Amygdala (tissue), 56 donors: ENCODE data around the gene TBC1D5.
A peak's percentile ranks its signal among the peaks of the same experiment; 100 is the strongest.
"Not testable (repeated sequence)": the region's sequence is repeated elsewhere in the genome, so short reads cannot be mapped to it uniquely, and the experiment has no call there.

Experiments
- DNase-seq, 56 donors: peaks; one replicate each; lab custom pipeline; 2025; lab: John Stamatoyannopoulos, UW

Gene TBC1D5

GRCh38 chr3:17752436-17752835, 10.0 kb upstream of the TBC1D5 start:
- DNase-seq = no peak

GRCh38 chr3:17749705-17750293, 7.4 kb upstream of the TBC1D5 start:
- DNase-seq = no peak

DNA sequence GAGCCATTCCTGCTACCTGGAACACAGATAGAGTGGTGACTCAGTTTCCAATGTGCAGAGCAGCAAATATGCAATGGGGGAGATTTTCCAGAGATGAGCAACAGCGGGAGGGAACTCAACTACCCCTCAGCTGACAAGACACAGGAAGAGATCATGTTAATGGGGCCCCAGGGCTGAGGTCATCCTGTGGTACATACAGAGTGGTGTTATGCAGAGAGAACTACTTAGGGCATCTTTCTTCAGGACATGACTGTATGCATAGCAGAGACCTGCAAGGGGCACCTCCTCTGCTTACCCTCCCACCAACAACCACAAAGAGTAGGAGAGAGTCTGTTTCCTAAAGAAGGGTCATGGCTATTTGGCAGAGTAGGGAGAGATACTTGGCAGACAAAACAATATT, 6.8 kb upstream of the TBC1D5 start:
- no peak for DNase-seq

DNA sequence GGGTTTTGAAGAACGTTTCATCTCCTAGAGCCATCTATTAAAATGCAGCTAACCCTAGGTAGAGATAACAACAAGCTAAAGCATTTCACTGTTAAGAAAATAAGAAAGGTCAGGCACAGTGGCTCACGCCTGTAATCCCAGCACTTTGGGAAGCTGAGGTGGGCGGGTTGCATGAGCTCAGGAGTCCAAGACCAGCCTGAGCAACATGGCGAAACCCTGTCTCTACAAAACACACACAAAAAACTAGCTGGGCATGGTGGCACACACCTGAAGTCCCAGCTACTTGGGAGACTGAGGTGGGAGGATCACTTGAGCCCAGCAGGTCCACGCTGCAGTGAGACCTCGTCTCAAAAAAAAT, 5.4 kb upstream of the TBC1D5 start:
- DNase-seq = no peak

GRCh38 chr3:17747174-17747889, 4.9 kb upstream of the TBC1D5 start:
- DNase-seq = peak in 2 of 56 donors; percentile 4 to 11

DNA sequence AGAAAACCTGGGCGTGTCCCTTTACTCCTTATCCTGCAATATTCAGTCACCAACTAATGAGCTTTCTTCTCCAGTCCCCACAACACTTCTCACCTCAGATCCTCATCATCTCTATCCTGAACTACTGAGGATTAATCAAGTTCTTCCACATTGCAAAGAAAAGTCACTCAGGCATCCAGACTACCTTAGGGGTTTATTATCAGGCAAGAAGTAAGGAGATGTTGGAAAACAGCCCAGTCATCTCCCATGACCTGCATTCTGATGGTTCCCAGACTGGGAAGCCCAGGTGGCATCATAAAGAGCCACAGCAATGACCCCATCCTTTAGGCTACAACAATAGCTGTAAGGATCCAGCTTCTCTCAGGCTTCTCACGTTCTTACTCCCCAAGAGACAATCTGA, 3.5 kb upstream of the TBC1D5 start:
- DNase-seq = no peak

- peak in 3 of 56 donors; percentile 4 to 9 (median 5) for DNase-seq
These were observed 2.9 kb upstream of the TBC1D5 start for GRCh38 chr3:17745301-17745700.

GRCh38 chr3:17744693-17745092, 2.3 kb upstream of the TBC1D5 start:
- DNase-seq = no peak

DNA sequence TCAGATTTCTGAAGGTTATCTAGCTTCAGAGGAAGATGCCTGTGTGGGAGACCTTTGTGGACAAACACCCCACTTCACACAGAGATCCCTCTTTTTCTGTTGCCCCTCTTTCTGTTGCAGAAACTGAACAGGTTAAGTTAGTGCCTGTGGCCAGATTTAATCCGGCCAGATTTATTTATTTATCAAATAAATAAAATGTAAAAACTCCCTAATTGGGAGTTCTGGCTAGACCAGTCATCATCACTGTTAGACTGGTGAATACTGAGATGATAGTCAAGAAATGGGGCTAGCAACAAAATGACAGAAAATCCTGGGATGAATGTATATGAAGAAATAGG, 1.2 kb upstream of the TBC1D5 start:
- no peak for DNase-seq

DNA sequence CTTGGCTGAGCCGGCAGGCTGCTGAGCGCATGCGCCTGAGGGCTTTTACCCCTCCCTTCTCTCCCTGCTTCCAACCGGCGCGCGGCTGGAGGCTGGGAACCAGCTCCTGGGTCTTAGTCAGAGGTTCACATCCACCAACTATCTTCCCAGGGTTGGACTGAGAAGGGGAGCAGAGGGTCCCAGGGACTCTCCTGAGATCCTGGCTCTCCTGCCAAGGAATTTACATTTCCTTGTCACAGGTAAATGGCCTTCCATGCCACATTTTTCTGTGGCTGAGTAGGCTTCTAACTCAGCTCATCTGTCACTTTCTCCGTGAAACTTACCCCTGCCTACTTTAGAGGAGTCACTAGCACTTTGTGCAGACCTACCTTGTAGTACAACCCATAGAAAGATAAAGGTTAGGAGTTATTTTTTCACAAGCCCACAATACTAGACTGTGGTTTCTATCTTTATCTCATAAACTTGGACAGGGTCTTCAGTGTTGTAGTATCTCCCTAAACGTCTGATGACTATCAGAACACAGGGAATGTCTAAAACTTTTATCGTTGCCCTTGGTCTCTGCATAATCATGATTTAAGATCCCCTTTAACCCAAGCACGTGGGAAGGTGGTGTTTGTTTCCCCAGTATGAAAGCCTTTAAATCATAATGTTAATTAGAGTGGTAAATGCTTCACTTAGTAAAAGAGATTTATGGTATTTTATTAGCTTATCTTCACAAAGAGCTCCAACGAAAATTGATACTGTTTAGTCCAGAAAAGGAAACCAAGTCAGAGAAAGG, 638 bp upstream of the TBC1D5 start:
- no peak for DNase-seq

GRCh38 chr3:17741621-17742101, 770 bp downstream of the TBC1D5 start:
- DNase-seq = no peak

DNA sequence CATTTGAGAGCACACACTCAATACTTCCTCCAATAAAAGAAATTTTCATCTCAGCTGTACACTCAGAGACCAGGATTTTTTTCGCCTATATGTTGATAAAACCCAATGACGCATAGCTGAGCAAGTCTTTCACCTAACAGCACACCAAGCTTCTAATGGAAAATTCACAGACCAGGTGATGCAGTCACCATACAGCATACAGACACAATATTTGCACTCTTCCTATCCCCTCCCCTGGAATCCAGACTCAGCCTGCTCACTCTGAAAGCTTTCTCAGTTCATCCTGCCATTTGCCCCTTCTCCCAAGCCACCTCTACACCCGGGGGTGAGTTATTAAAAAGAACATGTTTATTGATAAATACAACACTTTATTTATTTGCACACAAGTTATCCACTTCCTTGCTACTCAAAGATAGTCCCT, 1.7 kb downstream of the TBC1D5 start:
- DNase-seq = no peak

DNA sequence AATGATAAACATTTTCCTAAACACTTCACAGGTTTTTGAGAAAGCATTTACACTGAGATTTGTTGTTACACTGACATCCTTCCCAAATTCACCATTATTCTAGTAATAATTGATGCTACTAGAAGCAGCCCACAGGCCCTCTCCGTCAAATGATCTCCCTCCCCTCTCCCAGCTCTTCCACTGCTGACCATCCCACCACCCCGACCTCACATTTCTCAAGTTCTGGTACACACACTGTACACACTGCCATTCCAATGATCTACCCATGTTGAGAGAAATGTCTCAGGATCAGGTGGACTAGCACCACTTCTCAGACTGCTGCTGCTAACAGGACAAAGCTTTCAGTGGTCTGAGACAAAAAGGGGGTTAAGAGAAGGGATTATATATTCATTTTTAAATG, 3.5 kb downstream of the TBC1D5 start:
- DNase-seq = no peak

DNA sequence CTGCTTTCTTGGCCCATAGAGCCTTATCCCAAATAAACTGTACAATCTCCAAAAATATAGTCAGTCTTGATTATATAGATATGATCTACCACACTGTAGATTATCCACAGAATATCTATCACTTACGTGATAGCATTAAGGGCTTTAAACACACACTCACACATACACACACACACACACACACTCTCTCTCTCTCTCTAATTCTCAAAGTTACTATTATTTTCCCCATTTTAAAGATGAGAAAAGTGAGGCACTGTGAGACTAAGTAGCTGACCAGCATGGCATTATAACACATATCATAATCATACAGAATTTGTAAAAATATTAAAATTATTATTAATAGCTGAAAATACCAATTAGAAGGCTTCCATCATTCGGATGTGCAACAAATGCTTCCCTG, 4.2 kb downstream of the TBC1D5 start:
- DNase-seq = no peak

DNA sequence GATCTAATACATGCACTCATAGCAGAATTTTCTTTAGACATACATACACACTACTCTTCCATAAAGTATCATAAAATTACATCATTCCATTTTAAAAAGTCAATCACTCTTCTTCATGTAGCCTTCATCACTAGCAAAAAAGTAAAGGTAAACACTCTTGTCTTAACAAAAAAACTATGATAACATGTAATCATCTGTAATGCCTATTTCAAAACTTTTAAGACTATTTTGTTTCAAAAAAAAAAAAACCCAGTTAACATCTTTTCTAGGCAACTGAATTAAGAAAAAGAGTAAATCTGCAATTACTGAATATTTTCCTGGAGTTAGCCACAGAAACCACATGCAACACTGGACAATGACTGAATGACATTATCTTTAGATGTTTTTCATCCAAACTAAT, 4.8 kb downstream of the TBC1D5 start:
- no peak for DNase-seq

GRCh38 chr3:17735362-17735761, 7.1 kb downstream of the TBC1D5 start:
- DNase-seq = not testable (repeated sequence)

DNA sequence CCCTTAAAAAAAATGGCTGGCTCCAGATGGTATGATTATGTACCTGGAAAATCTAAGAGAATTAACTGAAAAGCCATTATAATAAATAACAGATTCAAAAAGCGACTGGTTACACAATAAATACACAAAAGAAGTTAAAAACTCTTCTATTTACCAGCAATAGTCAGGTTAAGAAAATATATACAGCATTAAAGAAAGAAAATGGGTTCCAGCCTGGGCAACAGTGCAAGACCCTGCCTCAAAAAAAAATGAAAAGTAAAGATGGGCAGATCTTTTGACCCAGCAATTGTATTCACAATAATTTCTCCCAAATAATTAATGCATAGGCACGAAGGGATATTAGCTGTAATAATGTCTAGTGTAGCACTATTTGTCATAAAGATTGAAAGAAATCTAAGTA, 8.7 kb downstream of the TBC1D5 start:
- DNase-seq = no peak

GRCh38 chr3:17733215-17733614, 9.2 kb downstream of the TBC1D5 start:
- no peak for DNase-seq

- DNase-seq = no peak
These were observed 12.0 kb downstream of the TBC1D5 start for GRCh38 chr3:17730318-17730967.

- DNase-seq = no peak
These were observed 16.1 kb downstream of the TBC1D5 start for GRCh38 chr3:17726313-17726712.

- DNase-seq = not testable (repeated sequence)
These were observed 16.6 kb downstream of the TBC1D5 start for GRCh38 chr3:17725844-17726243.
